HepG2 (cell line): ENCODE results near the gene FGF19. TPM values are rescaled to one million over a fixed set of nuclear protein-coding genes. Genes with fewer than 3 reads are reported as not detected.

Experiments
- BORCS8-MEF2B ChIP-seq: sonication (generic); formaldehyde crosslinking; IDR thresholded peaks from 2 replicates; pipeline ENCODE4 v1.8.0; 2022; ENCODE audit warnings: mild to moderate bottlenecking, missing genetic modification reagents
- FOXJ3 ChIP-seq: sonication (generic); formaldehyde crosslinking; IDR thresholded peaks from 2 replicates; pipeline ENCODE4 v1.4.0; 2020; ENCODE audit warnings: missing genetic modification reagents, mild to moderate bottlenecking, borderline replicate concordance
- HNRNPL ChIP-seq: fragments of 200-400 bp; formaldehyde crosslinking; IDR thresholded peaks from 2 replicates; pipeline ENCODE4 v1.6.1; 2017; ENCODE audit warnings: mild to moderate bottlenecking, low read depth, low read length
- HOXA5 ChIP-seq: sonication (generic); formaldehyde crosslinking; IDR thresholded peaks from 2 replicates; pipeline ENCODE4 v1.4.0; 2020; ENCODE audit warnings: missing genetic modification reagents
- KLF13 ChIP-seq: sonication (generic); formaldehyde crosslinking; IDR thresholded peaks from 2 replicates; pipeline ENCODE4 v1.4.0; 2020; ENCODE audit warnings: mild to moderate bottlenecking, missing genetic modification reagents
- KLF16 ChIP-seq, 2 experiments: sonication (generic) in 1 of 2; formaldehyde crosslinking in 1 of 2; IDR thresholded peaks; 2 replicates each; pipeline versions ENCODE4 v1.6.1 to v1.8.0; 2016 to 2023; ENCODE audit warnings: missing genetic modification reagents in 2 of 2, missing compliant biosample characterization in 1 of 2
- MXD4 ChIP-seq: IDR thresholded peaks from 2 replicates; pipeline ENCODE4 v1.6.1; 2016; ENCODE audit warnings: mild to moderate bottlenecking, missing biosample characterization, missing genetic modification reagents
- SP1 ChIP-seq, 2 experiments: fragments of 450-650 bp in 1 of 2; sonication (generic) in 1 of 2; formaldehyde crosslinking in 1 of 2; IDR thresholded peaks; 2 replicates each; pipeline versions ENCODE4 v1.4.0 to v1.6.1; 2016 to 2020; ENCODE audit warnings: missing genetic modification reagents in 1 of 2
- SRSF1 ChIP-seq: fragments of 200-400 bp; formaldehyde crosslinking; optimal IDR thresholded peaks from 2 replicates; pipeline ENCODE3; 2017; ENCODE audit warnings: mild to moderate bottlenecking, low read depth, low read length, moderate library complexity
- YEATS2 ChIP-seq: sonication (generic); formaldehyde crosslinking; IDR thresholded peaks from 2 replicates; pipeline ENCODE4 v1.4.0; 2020; ENCODE audit warnings: missing genetic modification reagents, borderline replicate concordance
- ZFP36 ChIP-seq: fragments of 150-350 bp; IDR thresholded peaks from 2 replicates; pipeline ENCODE4 v1.6.1; 2018; ENCODE audit warnings: borderline replicate concordance, low read length, low read depth; ENCODE audit not compliant: partially characterized antibody
- ZNF317 ChIP-seq: sonication (generic); formaldehyde crosslinking; IDR thresholded peaks from 2 replicates; pipeline ENCODE4 v1.5.0; 2020; ENCODE audit warnings: mild to moderate bottlenecking, missing genetic modification reagents
- ZNF569 ChIP-seq: sonication (generic); formaldehyde crosslinking; IDR thresholded peaks from 2 replicates; pipeline ENCODE4 v1.5.0; 2020; ENCODE audit warnings: mild to moderate bottlenecking, missing genetic modification reagents, moderate library complexity, borderline replicate concordance
- ZNF850 ChIP-seq: sonication (generic); formaldehyde crosslinking; conservative IDR thresholded peaks from 2 replicates; pipeline ENCODE4 v1.9.0; 2021; ENCODE audit warnings: mild to moderate bottlenecking, missing genetic modification reagents
- polyA plus RNA-seq, 8 experiments: library from polyadenylated mRNA; depleted of rRNA in 3 of 8; stranded (reverse) in 7 of 8; unstranded in 1 of 8; fragments of >200 nt; fragmentation: Illumina TruSeq in 4 of 8; extraction: Trizol in 4 of 8; gene quantifications; 2 replicates each; pipeline versions ENCODE4 v1.2.1 to v1.2.3, GENCODE V29; 2011 to 2016; ENCODE audit warnings: low read depth in 4 of 8, missing spikeins in 1 of 8, mixed read lengths in 1 of 8; ENCODE audit not compliant: insufficient read depth in 1 of 8
- total RNA-seq, 5 experiments: library from RNA; depleted of rRNA; stranded (reverse); fragments of >200 nt; fragmentation: Illumina TruSeq; extraction: Trizol; gene quantifications; 2 replicates each; pipeline ENCODE4 v1.2.3, GENCODE V29; 2016; ENCODE audit warnings: low read depth in 1 of 5
- TF ChIP-seq, protein P1 (sequence below): sonication (generic); formaldehyde crosslinking; IDR thresholded peaks from 2 replicates; pipeline ENCODE4 v1.4.0; 2020; ENCODE audit warnings: missing genetic modification reagents
- TF ChIP-seq, protein P2 (sequence below): IDR thresholded peaks from 2 replicates; pipeline ENCODE4 v1.6.1; 2016; ENCODE audit warnings: mild to moderate bottlenecking
- TF ChIP-seq, protein P3 (sequence below): fragments of 450-650 bp; IDR thresholded peaks from 2 replicates; pipeline ENCODE4 v1.6.1; 2017; ENCODE audit warnings: mild to moderate bottlenecking
- TF ChIP-seq, protein P4 (sequence below): sonication (generic); formaldehyde crosslinking; IDR thresholded peaks from 2 replicates; pipeline ENCODE4 v1.4.0; 2020; ENCODE audit warnings: mild to moderate bottlenecking, missing genetic modification reagents, borderline replicate concordance

Gene FGF19
- total and polyA plus RNA-seq, 2 of the 13 experiments (the other 11 are each of a cell fraction or from before 2014, with no cell fraction given) = 0.07 TPM; not detected in 1

DNA sequence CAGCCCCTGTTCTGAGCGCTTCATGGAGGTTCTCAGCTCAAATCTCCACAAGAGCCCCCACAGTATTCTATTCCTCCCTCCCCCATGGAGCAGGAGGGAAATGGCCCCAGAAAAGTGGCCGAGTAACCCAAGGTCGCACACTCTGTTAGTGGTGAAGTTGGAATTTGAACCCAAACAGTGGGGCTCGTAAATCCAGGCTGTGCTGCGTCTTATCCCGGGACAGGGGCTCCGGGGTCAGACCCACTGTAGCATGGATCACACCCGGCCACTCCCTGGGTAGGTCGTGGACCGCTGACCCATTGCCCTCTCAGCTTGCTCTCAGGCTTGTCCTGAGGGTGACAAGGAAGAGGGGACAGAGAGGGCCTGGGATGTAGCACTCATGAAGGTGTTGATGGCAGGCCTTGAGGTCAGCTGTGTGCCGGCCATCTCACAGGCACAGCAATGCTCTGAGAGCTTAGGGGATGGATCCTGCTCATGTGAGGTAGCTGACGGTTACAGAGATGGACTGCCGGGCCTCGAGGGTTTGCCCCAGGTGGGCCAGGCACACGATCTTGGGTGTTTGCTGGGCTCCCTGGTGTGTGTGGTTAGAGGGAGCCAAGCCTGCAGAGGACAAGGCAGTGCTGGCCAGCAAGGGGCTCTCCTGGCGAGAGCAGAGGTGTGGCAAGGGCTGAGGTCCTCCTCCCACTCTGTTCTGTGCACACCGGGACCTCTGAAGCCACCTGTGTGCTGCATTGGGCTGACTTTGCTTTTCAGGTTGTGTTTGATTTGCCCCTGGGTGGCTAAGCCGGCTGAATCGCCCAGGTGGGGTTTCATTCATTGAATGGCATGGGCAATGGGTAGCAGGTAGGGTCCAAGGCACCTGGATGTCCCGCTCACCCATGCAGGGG, 2.3 kb upstream of the FGF19 start (continued):
- TF ChIP-seq, protein P1, sequence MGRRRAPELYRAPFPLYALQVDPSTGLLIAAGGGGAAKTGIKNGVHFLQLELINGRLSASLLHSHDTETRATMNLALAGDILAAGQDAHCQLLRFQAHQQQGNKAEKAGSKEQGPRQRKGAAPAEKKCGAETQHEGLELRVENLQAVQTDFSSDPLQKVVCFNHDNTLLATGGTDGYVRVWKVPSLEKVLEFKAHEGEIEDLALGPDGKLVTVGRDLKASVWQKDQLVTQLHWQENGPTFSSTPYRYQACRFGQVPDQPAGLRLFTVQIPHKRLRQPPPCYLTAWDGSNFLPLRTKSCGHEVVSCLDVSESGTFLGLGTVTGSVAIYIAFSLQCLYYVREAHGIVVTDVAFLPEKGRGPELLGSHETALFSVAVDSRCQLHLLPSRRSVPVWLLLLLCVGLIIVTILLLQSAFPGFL (CRISPR knock-in tag) = 0 out of 2 replicates have a peak, but pooled peaks have one; percentile 19
- TF ChIP-seq FOXJ3 (CRISPR knock-in tag) (no peak), ZNF569 (CRISPR knock-in tag) (no peak), ZNF317 (CRISPR knock-in tag) (0 out of 2 replicates have a peak, but pooled peaks have one; percentile 35), HNRNPL (0 out of 2 replicates have a peak, but pooled peaks have one; percentile 48), MXD4 (no peak), YEATS2 (no peak), SRSF1 (peak; percentile 47), ZNF850 (no peak), HOXA5 (CRISPR knock-in tag) (no peak), KLF16 (CRISPR knock-in tag; IDR thresholded peaks at IDR 0.05) (no peak), BORCS8-MEF2B (CRISPR knock-in tag) (peak; percentile 52; the same call in 1 of the 2 replicates), KLF13 (CRISPR knock-in tag) (no peak), SP1 (IDR thresholded peaks at IDR 0.05) (no peak), SP1 (CRISPR knock-in tag; IDR thresholded peaks at IDR 0.05) (no peak), ZFP36 (no peak)
- TF ChIP-seq, protein P2, sequence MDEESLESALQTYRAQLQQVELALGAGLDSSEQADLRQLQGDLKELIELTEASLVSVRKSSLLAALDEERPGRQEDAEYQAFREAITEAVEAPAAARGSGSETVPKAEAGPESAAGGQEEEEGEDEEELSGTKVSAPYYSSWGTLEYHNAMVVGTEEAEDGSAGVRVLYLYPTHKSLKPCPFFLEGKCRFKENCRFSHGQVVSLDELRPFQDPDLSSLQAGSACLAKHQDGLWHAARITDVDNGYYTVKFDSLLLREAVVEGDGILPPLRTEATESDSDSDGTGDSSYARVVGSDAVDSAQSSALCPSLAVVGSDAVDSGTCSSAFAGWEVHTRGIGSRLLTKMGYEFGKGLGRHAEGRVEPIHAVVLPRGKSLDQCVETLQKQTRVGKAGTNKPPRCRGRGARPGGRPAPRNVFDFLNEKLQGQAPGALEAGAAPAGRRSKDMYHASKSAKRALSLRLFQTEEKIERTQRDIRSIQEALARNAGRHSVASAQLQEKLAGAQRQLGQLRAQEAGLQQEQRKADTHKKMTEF (CRISPR knock-in tag) = peak; percentile 37; the same call in 1 of the 2 replicates
- TF ChIP-seq, protein P3, sequence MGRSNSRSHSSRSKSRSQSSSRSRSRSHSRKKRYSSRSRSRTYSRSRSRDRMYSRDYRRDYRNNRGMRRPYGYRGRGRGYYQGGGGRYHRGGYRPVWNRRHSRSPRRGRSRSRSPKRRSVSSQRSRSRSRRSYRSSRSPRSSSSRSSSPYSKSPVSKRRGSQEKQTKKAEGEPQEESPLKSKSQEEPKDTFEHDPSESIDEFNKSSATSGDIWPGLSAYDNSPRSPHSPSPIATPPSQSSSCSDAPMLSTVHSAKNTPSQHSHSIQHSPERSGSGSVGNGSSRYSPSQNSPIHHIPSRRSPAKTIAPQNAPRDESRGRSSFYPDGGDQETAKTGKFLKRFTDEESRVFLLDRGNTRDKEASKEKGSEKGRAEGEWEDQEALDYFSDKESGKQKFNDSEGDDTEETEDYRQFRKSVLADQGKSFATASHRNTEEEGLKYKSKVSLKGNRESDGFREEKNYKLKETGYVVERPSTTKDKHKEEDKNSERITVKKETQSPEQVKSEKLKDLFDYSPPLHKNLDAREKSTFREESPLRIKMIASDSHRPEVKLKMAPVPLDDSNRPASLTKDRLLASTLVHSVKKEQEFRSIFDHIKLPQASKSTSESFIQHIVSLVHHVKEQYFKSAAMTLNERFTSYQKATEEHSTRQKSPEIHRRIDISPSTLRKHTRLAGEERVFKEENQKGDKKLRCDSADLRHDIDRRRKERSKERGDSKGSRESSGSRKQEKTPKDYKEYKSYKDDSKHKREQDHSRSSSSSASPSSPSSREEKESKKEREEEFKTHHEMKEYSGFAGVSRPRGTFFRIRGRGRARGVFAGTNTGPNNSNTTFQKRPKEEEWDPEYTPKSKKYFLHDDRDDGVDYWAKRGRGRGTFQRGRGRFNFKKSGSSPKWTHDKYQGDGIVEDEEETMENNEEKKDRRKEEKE = no peak
- TF ChIP-seq, protein P4, sequence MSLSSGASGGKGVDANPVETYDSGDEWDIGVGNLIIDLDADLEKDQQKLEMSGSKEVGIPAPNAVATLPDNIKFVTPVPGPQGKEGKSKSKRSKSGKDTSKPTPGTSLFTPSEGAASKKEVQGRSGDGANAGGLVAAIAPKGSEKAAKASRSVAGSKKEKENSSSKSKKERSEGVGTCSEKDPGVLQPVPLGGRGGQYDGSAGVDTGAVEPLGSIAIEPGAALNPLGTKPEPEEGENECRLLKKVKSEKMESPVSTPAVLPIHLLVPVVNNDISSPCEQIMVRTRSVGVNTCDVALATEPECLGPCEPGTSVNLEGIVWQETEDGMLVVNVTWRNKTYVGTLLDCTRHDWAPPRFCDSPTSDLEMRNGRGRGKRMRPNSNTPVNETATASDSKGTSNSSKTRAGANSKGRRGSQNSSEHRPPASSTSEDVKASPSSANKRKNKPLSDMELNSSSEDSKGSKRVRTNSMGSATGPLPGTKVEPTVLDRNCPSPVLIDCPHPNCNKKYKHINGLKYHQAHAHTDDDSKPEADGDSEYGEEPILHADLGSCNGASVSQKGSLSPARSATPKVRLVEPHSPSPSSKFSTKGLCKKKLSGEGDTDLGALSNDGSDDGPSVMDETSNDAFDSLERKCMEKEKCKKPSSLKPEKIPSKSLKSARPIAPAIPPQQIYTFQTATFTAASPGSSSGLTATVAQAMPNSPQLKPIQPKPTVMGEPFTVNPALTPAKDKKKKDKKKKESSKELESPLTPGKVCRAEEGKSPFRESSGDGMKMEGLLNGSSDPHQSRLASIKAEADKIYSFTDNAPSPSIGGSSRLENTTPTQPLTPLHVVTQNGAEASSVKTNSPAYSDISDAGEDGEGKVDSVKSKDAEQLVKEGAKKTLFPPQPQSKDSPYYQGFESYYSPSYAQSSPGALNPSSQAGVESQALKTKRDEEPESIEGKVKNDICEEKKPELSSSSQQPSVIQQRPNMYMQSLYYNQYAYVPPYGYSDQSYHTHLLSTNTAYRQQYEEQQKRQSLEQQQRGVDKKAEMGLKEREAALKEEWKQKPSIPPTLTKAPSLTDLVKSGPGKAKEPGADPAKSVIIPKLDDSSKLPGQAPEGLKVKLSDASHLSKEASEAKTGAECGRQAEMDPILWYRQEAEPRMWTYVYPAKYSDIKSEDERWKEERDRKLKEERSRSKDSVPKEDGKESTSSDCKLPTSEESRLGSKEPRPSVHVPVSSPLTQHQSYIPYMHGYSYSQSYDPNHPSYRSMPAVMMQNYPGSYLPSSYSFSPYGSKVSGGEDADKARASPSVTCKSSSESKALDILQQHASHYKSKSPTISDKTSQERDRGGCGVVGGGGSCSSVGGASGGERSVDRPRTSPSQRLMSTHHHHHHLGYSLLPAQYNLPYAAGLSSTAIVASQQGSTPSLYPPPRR (CRISPR knock-in tag) = no peak
